Measurements from ENCODE around the gene API5. TPM values are rescaled to one million over a fixed set of nuclear protein-coding genes. Genes with fewer than 3 reads are reported as not detected.

API5 gene
- total RNA-seq, 1 donor from 2014 or later: 81.9 TPM

GRCh38 chr11:43393765-43394355 lies 82.1 kb downstream of the API5 start:
- DNase-seq: no peak
- Histone ChIP-seq H3K9me3 (no peaks in the 10 kb centered on the region), H3K27me3 (ENCODE audit: low read depth) (no peaks in the 10 kb centered on the region), H3K36me3 (peaks cover 92% of the 10 kb centered on the region), H3K4me1 (no peaks in the 10 kb centered on the region), H3K4me3 (no peak overlapping the region), H3K27ac (no peak overlapping the region)
- ATAC-seq: peak in 1 of 2 donors; percentile 35
- TF ChIP-seq, protein P1, sequence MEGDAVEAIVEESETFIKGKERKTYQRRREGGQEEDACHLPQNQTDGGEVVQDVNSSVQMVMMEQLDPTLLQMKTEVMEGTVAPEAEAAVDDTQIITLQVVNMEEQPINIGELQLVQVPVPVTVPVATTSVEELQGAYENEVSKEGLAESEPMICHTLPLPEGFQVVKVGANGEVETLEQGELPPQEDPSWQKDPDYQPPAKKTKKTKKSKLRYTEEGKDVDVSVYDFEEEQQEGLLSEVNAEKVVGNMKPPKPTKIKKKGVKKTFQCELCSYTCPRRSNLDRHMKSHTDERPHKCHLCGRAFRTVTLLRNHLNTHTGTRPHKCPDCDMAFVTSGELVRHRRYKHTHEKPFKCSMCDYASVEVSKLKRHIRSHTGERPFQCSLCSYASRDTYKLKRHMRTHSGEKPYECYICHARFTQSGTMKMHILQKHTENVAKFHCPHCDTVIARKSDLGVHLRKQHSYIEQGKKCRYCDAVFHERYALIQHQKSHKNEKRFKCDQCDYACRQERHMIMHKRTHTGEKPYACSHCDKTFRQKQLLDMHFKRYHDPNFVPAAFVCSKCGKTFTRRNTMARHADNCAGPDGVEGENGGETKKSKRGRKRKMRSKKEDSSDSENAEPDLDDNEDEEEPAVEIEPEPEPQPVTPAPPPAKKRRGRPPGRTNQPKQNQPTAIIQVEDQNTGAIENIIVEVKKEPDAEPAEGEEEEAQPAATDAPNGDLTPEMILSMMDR (IDR thresholded peaks at IDR 0.05): no peak
- intact Hi-C loops (cut with DNase I): no loop called here

Other genes with a start within 250 kb of the API5 start
- gene TTC17, start 46.9 kb downstream of the API5 start, total RNA-seq: 105 TPM